Activated B cell treated with CpG ODN at 0.5 μM for 24 hours (primary cell): ENCODE data around the gene AMBRA1. TPM values are rescaled to one million over a fixed set of nuclear protein-coding genes. Genes with fewer than 3 reads are reported as not detected.
"Not testable (repeated sequence)": the region's sequence is repeated elsewhere in the genome, so short reads cannot be mapped to it uniquely, and the experiment has no call there.

Experiments
- ATAC-seq: fragments of 200-7000 bp; cut with Tn5 transposase; one replicate; pipeline ENCODE4 v1.10.0; 2021; ENCODE audit warnings: low read depth, mild to moderate bottlenecking, moderate library complexity
- CTCF ChIA-PET: fragments of 350-600 bp; sonication (Branson Sonifier 250); formaldehyde crosslinking; loops from one replicate; lab custom pipeline; 2021; ENCODE audit warnings: antibody characterized with exemption; lab: Charles Lee
- POLR2A ChIA-PET: fragments of 350-600 bp; sonication (Branson Sonifier 250); formaldehyde crosslinking; loops from one replicate; lab custom pipeline; 2021; ENCODE audit warnings: antibody characterized with exemption; lab: Charles Lee
- DNase-seq: peaks from one replicate; pipeline ENCODE4 v3.0.0; 2022
- H3K27ac Mint-ChIP-seq: one replicate; pipeline ENCODE4 v1.8.0; 2020; ENCODE audit warnings: mixed read lengths
- H3K27me3 Mint-ChIP-seq: one replicate; pipeline ENCODE4 v1.8.0; 2021; ENCODE audit warnings: mixed read lengths
- H3K36me3 Mint-ChIP-seq: one replicate; pipeline ENCODE4 v1.8.0; 2021; ENCODE audit warnings: low read depth, mixed read lengths
- H3K4me1 Mint-ChIP-seq: one replicate; pipeline ENCODE4 v1.8.0; 2021; ENCODE audit warnings: mixed read lengths
- H3K4me3 Mint-ChIP-seq: one replicate; pipeline ENCODE4 v1.8.0; 2020; ENCODE audit warnings: mild to moderate bottlenecking, mixed read lengths
- H3K9me3 Mint-ChIP-seq: one replicate; pipeline ENCODE4 v1.8.0; 2020; ENCODE audit warnings: mixed read lengths
- CTCF ChIP-seq: fragments of 200-600 bp; IDR thresholded peaks from one replicate; pipeline ENCODE4 v1.8.0; 2022; ENCODE audit warnings: antibody characterized with exemption, mild to moderate bottlenecking
- intact Hi-C: fragments of 100-400 bp; cut with micrococcal nuclease; formaldehyde crosslinking; loops from one replicate; pipeline ENCODE4 v1.15.1; 2024
- total RNA-seq: library from RNA; stranded (reverse); gene quantifications from 2 replicates; pipeline ENCODE4 v1.2.3, GENCODE V29; 2022

Gene AMBRA1
- total RNA-seq, 1 donor from 2014 or later: 39.1 TPM

GRCh38 chr11:46520971-46521745, 72.7 kb downstream of the AMBRA1 start:
- Mint-ChIP-seq H3K4me1 (peaks cover 19% of the 10 kb centered on the region), H3K9me3 (no peaks in the 10 kb centered on the region), H3K27me3 (no peaks in the 10 kb centered on the region), H3K36me3 (peaks cover 7% of the 10 kb centered on the region), H3K27ac (no peak overlapping the region), H3K4me3 (no peak overlapping the region)
- no peak for ATAC-seq
- intact Hi-C loops: no loop called here
- no peak for DNase-seq
- TF ChIP-seq CTCF: no peak
- ChIA-PET POLR2A (no interaction called here), CTCF (no interaction called here)

GRCh38 chr11:46519351-46519750, 74.5 kb downstream of the AMBRA1 start:
- ATAC-seq: no peak
- Mint-ChIP-seq H3K4me3 (no peak overlapping the region), H3K36me3 (peaks cover 7% of the 10 kb centered on the region), H3K27me3 (no peaks in the 10 kb centered on the region), H3K4me1 (peaks cover 19% of the 10 kb centered on the region), H3K27ac (no peak overlapping the region), H3K9me3 (no peaks in the 10 kb centered on the region)
- intact Hi-C loops: no loop called here
- CTCF ChIA-PET: no interaction called here
- POLR2A ChIA-PET: no interaction called here
- TF ChIP-seq CTCF: no peak
- no peak for DNase-seq

GRCh38 chr11:46518928-46519327, 74.9 kb downstream of the AMBRA1 start:
- intact Hi-C loops, H3K9me3 Mint-ChIP-seq, CTCF ChIA-PET, DNase-seq, ATAC-seq, H3K4me3 Mint-ChIP-seq, H3K27me3 Mint-ChIP-seq, H3K36me3 Mint-ChIP-seq, H3K27ac Mint-ChIP-seq: not testable (repeated sequence)
- POLR2A ChIA-PET: interaction anchor here (0.7 kb wide), 1 partner anchor 22 kb away, joined by 6 read pairs; no protein-coding TSS in a partner anchor
- peaks cover 19% of the 10 kb centered on the region for H3K4me1 Mint-ChIP-seq

- no peak overlapping the region for H3K27ac Mint-ChIP-seq
- POLR2A ChIA-PET: no interaction called here
- intact Hi-C loops: no loop called here
- no peak for TF ChIP-seq CTCF
- CTCF ChIA-PET: no interaction called here
- no peak for DNase-seq
- peaks cover 1% of the 10 kb centered on the region for H3K4me1 Mint-ChIP-seq
- H3K36me3 Mint-ChIP-seq: peaks cover 23% of the 10 kb centered on the region
- ATAC-seq: no peak
- H3K27me3 Mint-ChIP-seq: no peaks in the 10 kb centered on the region
- no peaks in the 10 kb centered on the region for H3K9me3 Mint-ChIP-seq
- H3K4me3 Mint-ChIP-seq: no peak overlapping the region
Observed at GRCh38 chr11:46514370-46514769, 79.5 kb downstream of the AMBRA1 start.

GRCh38 chr11:46513934-46514342, 79.9 kb downstream of the AMBRA1 start:
- Mint-ChIP-seq H3K27ac (no peak overlapping the region), H3K27me3 (no peaks in the 10 kb centered on the region), H3K4me1 (peaks cover 1% of the 10 kb centered on the region), H3K36me3 (peaks cover 25% of the 10 kb centered on the region), H3K4me3 (no peak overlapping the region), H3K9me3 (no peaks in the 10 kb centered on the region)
- intact Hi-C loops: no loop called here
- DNase-seq (no peak), ATAC-seq (no peak)
- CTCF ChIA-PET: no interaction called here
- POLR2A ChIA-PET: no interaction called here
- no peak for TF ChIP-seq CTCF
